NCI-H2196 (cell line): ENCODE data around the gene SLC24A3.

ENCODE experiments used
- DNase-seq: peaks from one replicate; lab custom pipeline; 2025; ENCODE audit not compliant: unreplicated experiment; lab: John Stamatoyannopoulos, UW

SLC24A3 gene

GRCh38 chr20:19380211-19380610 is 167.8 kb downstream of the SLC24A3 start:
- DNase-seq = no peak

GRCh38 chr20:19381947-19382346 is 169.5 kb downstream of the SLC24A3 start:
- no peak for DNase-seq

- no peak for DNase-seq
Measured at GRCh38 chr20:19382386-19383340, 170.2 kb downstream of the SLC24A3 start.

GRCh38 chr20:19384940-19385339 is 172.5 kb downstream of the SLC24A3 start:
- no peak for DNase-seq

- DNase-seq = no peak
Measured at GRCh38 chr20:19387251-19387650, 174.8 kb downstream of the SLC24A3 start.

GRCh38 chr20:19392344-19393130 is 180.1 kb downstream of the SLC24A3 start:
- no peak for DNase-seq

GRCh38 chr20:19396460-19397081 is 184.1 kb downstream of the SLC24A3 start:
- no peak for DNase-seq

GRCh38 chr20:19397226-19397625 is 184.8 kb downstream of the SLC24A3 start:
- DNase-seq = no peak

GRCh38 chr20:19397666-19398065 is 185.2 kb downstream of the SLC24A3 start:
- no peak for DNase-seq

GRCh38 chr20:19401096-19401495 is 188.7 kb downstream of the SLC24A3 start:
- no peak for DNase-seq

- no peak for DNase-seq
Measured at GRCh38 chr20:19403549-19403948, 191.1 kb downstream of the SLC24A3 start.

- no peak for DNase-seq
Measured at GRCh38 chr20:19404826-19405225, 192.4 kb downstream of the SLC24A3 start.

GRCh38 chr20:19405958-19406357 is 193.5 kb downstream of the SLC24A3 start:
- no peak for DNase-seq

- no peak for DNase-seq
Measured at GRCh38 chr20:19406381-19406780, 193.9 kb downstream of the SLC24A3 start.

GRCh38 chr20:19407196-19407595 is 194.8 kb downstream of the SLC24A3 start:
- no peak for DNase-seq

GRCh38 chr20:19407736-19408135 is 195.3 kb downstream of the SLC24A3 start:
- DNase-seq = no peak

GRCh38 chr20:19408971-19409370 is 196.5 kb downstream of the SLC24A3 start:
- DNase-seq = no peak

- DNase-seq = no peak
Measured at GRCh38 chr20:19411811-19412210, 199.4 kb downstream of the SLC24A3 start.

- DNase-seq = no peak
Measured at GRCh38 chr20:19412254-19412653, 199.8 kb downstream of the SLC24A3 start.

- no peak for DNase-seq
Measured at GRCh38 chr20:19414600-19414999, 202.2 kb downstream of the SLC24A3 start.

- DNase-seq = no peak
Measured at GRCh38 chr20:19415786-19416185, 203.3 kb downstream of the SLC24A3 start.
